MM.1S (cell line): ENCODE data around the gene MYMK.

Source experiments
- DNase-seq: peaks from one replicate; pipeline ENCODE4 v3.0.0-alpha.2; 2015
- H2AFZ ChIP-seq: fragments of 300-600 bp; sonication (generic); 2 replicates; pipeline ENCODE4 v1.6.0; 2016; ENCODE audit warnings: antibody characterized with exemption, low read length
- H3F3A ChIP-seq: fragments of 300-600 bp; sonication (generic); 2 replicates; pipeline ENCODE4 v1.6.1; 2016; ENCODE audit warnings: mild to moderate bottlenecking, antibody characterized with exemption, low read length, moderate library complexity, mixed read lengths; ENCODE audit not compliant: insufficient read depth
- H3K27ac ChIP-seq: fragments of 300-600 bp; sonication (generic); 2 replicates; pipeline ENCODE4 v1.5.1; 2016; ENCODE audit warnings: mild to moderate bottlenecking, low read length
- H3K27me3 ChIP-seq: fragments of 300-600 bp; sonication (generic); replicated peaks from 2 replicates; pipeline ENCODE4 v1.6.0; 2016; ENCODE audit warnings: low read length; ENCODE audit not compliant: insufficient read depth
- H3K36me3 ChIP-seq: fragments of 300-600 bp; sonication (generic); replicated peaks from 2 replicates; pipeline ENCODE4 v1.6.1; 2016; ENCODE audit warnings: mild to moderate bottlenecking, low read length, mixed read lengths; ENCODE audit not compliant: insufficient read depth
- H3K4me1 ChIP-seq: fragments of 300-600 bp; sonication (generic); 2 replicates; pipeline ENCODE4 v1.6.1; 2016; ENCODE audit warnings: low read length, mixed read lengths
- H3K4me2 ChIP-seq: fragments of 300-600 bp; sonication (generic); 2 replicates; pipeline ENCODE4 v1.6.0; 2016; ENCODE audit warnings: low read depth, low read length
- H3K4me3 ChIP-seq: fragments of 300-600 bp; sonication (generic); 2 replicates; pipeline ENCODE4 v1.5.1; 2016; ENCODE audit warnings: low read length, mixed read lengths
- H3K79me2 ChIP-seq: fragments of 300-600 bp; sonication (generic); 2 replicates; pipeline ENCODE4 v1.6.1; 2016; ENCODE audit warnings: mixed run types, low read length, mixed read lengths
- H3K9ac ChIP-seq: fragments of 300-600 bp; sonication (generic); 2 replicates; pipeline ENCODE4 v1.6.1; 2016; ENCODE audit warnings: low read length, mixed read lengths
- H3K9me2 ChIP-seq: fragments of 300-600 bp; sonication (generic); replicated peaks from 2 replicates; pipeline ENCODE4 v1.6.1; 2016; ENCODE audit warnings: mild to moderate bottlenecking, low read length, mixed read lengths; ENCODE audit not compliant: insufficient read depth
- H3K9me3 ChIP-seq: fragments of 300-600 bp; sonication (generic); replicated peaks from 2 replicates; pipeline ENCODE4 v1.6.1; 2016; ENCODE audit warnings: mild to moderate bottlenecking, low read length, mixed read lengths; ENCODE audit not compliant: insufficient read depth
- H4K20me1 ChIP-seq: fragments of 300-600 bp; sonication (generic); 2 replicates; pipeline ENCODE4 v1.6.1; 2016; ENCODE audit warnings: mild to moderate bottlenecking, low read length, moderate library complexity, mixed read lengths; ENCODE audit not compliant: insufficient read depth
- EZH2 ChIP-seq: fragments of 300-600 bp; sonication (generic); optimal IDR thresholded peaks from 2 replicates; pipeline ENCODE3; 2017; ENCODE audit warnings: low read depth, mild to moderate bottlenecking, antibody characterized with exemption, low read length, mixed read lengths
- EZH2phosphoT487 ChIP-seq: fragments of 300-600 bp; sonication (generic); IDR thresholded peaks from 2 replicates; pipeline ENCODE4 v1.6.1; 2018; ENCODE audit warnings: antibody characterized with exemption, low read length
- TF ChIP-seq, protein P1 (sequence below): fragments of 300-600 bp; sonication (generic); IDR thresholded peaks from 2 replicates; pipeline ENCODE4 v1.5.1; 2016; ENCODE audit warnings: antibody characterized with exemption, low read length, mixed read lengths

MYMK gene

DNA sequence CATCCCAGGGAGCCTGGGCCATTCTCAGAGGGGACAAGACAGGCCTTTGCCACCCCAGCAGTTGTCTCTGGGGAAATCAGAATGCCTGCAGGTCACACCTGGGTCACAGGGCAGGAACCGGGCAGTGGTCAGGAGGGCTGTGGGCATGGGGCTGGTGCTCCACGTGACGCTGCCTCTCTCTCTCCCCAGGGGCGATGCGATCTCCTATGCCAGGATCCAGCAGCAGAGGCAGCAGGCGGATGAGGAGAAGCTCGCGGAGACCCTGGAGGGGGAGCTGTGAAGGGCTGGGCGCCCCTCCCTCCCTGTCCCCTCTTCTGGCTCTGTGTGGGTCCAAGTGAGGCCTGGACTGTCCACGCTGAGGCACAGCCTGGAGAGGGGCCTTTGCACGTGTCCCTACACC lies 56.4 kb downstream of the MYMK start:
- Histone ChIP-seq H3K4me3 (no peak overlapping the region), H3K27ac (no peak overlapping the region), H3K9ac (no peak overlapping the region)

DNA sequence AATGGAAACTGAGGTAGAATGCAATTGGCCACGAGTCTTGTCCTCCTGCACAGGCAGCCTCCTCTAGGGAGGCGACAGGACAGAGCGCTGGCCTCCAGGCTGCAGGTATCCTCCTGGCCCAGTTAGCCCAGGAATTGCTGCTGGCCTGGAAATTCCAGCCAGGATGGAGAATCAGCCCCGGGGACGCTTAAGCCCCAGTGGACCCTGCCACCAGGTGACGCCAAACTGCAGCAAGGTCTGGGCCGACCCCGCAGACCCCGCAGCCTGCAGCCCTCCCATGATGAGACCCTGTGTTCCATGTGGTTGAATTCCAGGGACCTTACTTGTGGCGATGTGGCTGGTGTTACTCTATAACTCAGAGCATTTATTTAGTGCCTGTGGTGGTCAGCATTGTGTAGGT lies 57.7 kb downstream of the MYMK start:
- H3K4me2 ChIP-seq: no peak overlapping the region
- H4K20me1 ChIP-seq: no peaks in the 10 kb centered on the region
- H3K9me3 ChIP-seq: no peaks in the 10 kb centered on the region
- no peaks in the 10 kb centered on the region for H3K9me2 ChIP-seq
- H3K4me3 ChIP-seq: no peak overlapping the region
- H3F3A ChIP-seq: no peaks in the 10 kb centered on the region
- TF ChIP-seq EZH2phosphoT487 (no peak), EZH2 (no peak)
- TF ChIP-seq, protein P1, sequence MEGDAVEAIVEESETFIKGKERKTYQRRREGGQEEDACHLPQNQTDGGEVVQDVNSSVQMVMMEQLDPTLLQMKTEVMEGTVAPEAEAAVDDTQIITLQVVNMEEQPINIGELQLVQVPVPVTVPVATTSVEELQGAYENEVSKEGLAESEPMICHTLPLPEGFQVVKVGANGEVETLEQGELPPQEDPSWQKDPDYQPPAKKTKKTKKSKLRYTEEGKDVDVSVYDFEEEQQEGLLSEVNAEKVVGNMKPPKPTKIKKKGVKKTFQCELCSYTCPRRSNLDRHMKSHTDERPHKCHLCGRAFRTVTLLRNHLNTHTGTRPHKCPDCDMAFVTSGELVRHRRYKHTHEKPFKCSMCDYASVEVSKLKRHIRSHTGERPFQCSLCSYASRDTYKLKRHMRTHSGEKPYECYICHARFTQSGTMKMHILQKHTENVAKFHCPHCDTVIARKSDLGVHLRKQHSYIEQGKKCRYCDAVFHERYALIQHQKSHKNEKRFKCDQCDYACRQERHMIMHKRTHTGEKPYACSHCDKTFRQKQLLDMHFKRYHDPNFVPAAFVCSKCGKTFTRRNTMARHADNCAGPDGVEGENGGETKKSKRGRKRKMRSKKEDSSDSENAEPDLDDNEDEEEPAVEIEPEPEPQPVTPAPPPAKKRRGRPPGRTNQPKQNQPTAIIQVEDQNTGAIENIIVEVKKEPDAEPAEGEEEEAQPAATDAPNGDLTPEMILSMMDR: no peak
- H3K79me2 ChIP-seq: no peaks in the 10 kb centered on the region
- H3K27ac ChIP-seq: no peak overlapping the region
- no peak overlapping the region for H3K9ac ChIP-seq
- no peak for DNase-seq
- no peak overlapping the region for H2AFZ ChIP-seq
- H3K36me3 ChIP-seq: no peaks in the 10 kb centered on the region
- H3K27me3 ChIP-seq: peaks cover 30% of the 10 kb centered on the region
- peaks cover 5% of the 10 kb centered on the region for H3K4me1 ChIP-seq

More for the DNA sequence above, 56.4 kb downstream of the MYMK start:
- Histone ChIP-seq H3F3A (no peaks in the 10 kb centered on the region), H3K79me2 (no peaks in the 10 kb centered on the region), H3K27me3 (peaks cover 30% of the 10 kb centered on the region), H3K9me2 (no peaks in the 10 kb centered on the region), H3K4me2 (no peak overlapping the region), H2AFZ (no peak overlapping the region), H3K36me3 (no peaks in the 10 kb centered on the region), H4K20me1 (no peaks in the 10 kb centered on the region), H3K9me3 (no peaks in the 10 kb centered on the region), H3K4me1 (no peaks in the 10 kb centered on the region)
- TF ChIP-seq EZH2: no peak
- no peak for TF ChIP-seq EZH2phosphoT487
- no peak for DNase-seq

DNA sequence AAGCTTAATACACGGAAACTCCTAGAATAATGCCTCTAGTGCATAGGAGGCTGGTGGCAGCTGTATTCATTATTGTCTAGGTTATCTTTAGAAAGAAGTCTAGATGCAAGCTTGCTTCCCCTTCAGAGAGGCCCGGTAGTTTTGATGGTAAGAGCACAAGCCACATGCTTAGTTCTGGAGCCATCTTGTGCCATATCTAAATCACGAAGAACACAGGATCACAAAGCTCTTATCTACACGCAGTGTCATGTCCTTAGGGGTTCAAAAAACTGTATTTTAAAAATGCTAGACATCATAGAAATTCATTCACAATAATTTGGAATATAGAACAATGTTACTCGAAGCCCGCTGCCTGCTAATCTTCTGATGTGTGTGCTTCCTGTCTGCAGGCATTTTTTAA lies 58.8 kb downstream of the MYMK start:
- H3K9me3 ChIP-seq: no peaks in the 10 kb centered on the region
- no peaks in the 10 kb centered on the region for H3K36me3 ChIP-seq
- peaks cover 13% of the 10 kb centered on the region for H3K4me1 ChIP-seq
- no peak overlapping the region for H3K4me2 ChIP-seq
- H3K4me3 ChIP-seq: no peak overlapping the region
- no peaks in the 10 kb centered on the region for H4K20me1 ChIP-seq
- H3F3A ChIP-seq: no peaks in the 10 kb centered on the region
- no peaks in the 10 kb centered on the region for H3K9me2 ChIP-seq
- no peak for DNase-seq
- no peak for TF ChIP-seq EZH2phosphoT487
- TF ChIP-seq, protein P1: no peak
- H3K27me3 ChIP-seq: peaks cover 30% of the 10 kb centered on the region
- no peak overlapping the region for H2AFZ ChIP-seq
- H3K79me2 ChIP-seq: no peaks in the 10 kb centered on the region
- no peak overlapping the region for H3K9ac ChIP-seq
- H3K27ac ChIP-seq: no peak overlapping the region

DNA sequence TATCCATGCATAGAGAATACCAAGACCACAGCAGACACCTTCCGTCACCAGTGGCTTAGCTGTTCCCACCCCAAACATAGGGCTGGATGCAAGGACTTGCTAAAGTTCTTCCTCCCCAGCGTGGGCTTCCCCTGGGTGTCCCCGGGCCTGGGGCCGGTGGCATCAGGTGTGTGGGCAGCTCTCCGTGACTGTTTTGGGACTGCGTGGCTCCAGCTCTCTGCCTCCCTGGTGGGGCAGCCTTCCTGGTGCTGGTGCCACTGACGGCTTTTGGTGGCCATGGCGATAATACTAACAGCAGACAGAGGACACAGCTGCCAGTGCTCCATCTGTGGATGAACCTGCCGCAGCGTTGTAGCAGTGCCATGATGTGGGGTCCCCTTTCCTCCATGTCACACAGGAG lies 60.1 kb downstream of the MYMK start:
- no peak overlapping the region for H2AFZ ChIP-seq
- H3K27me3 ChIP-seq: peaks cover 30% of the 10 kb centered on the region
- TF ChIP-seq EZH2phosphoT487 (no peak), EZH2 (no peak)
- TF ChIP-seq, protein P1: no peak
- no peak overlapping the region for H3K4me3 ChIP-seq
- H3K36me3 ChIP-seq: no peaks in the 10 kb centered on the region
- no peaks in the 10 kb centered on the region for H3K9me2 ChIP-seq
- no peak overlapping the region for H3K4me2 ChIP-seq
- no peak for DNase-seq
- no peaks in the 10 kb centered on the region for H4K20me1 ChIP-seq
- no peaks in the 10 kb centered on the region for H3K9me3 ChIP-seq
- H3F3A ChIP-seq: no peaks in the 10 kb centered on the region
- no peak overlapping the region for H3K27ac ChIP-seq
- H3K4me1 ChIP-seq: peaks cover 19% of the 10 kb centered on the region
- H3K79me2 ChIP-seq: no peaks in the 10 kb centered on the region
- H3K9ac ChIP-seq: no peak overlapping the region
